GM12878 (cell line): ENCODE data around the gene DCUN1D4. TPM values are rescaled to one million over a fixed set of nuclear protein-coding genes. Genes with fewer than 3 reads are reported as not detected.

Experiments
- BCL11A ChIP-seq: IDR thresholded peaks from 2 replicates; pipeline ENCODE4 v1.6.1; 2011; ENCODE audit warnings: low read depth, low read length
- CBFB ChIP-seq: IDR thresholded peaks from 2 replicates; pipeline ENCODE4 v1.6.1; 2016; ENCODE audit warnings: antibody characterized with exemption, low read depth
- CEBPB ChIP-seq, 2 experiments: fragments of 150-350 bp in 1 of 2; IDR thresholded peaks; 2 replicates each; pipeline ENCODE4 v1.6.1; 2012 to 2014; ENCODE audit warnings: low read depth in 2 of 2, low read length in 2 of 2, borderline replicate concordance in 1 of 2, inconsistent platforms in 1 of 2
- CHD2 ChIP-seq: IDR thresholded peaks from 2 replicates; pipeline ENCODE4 v1.6.1; 2011; ENCODE audit warnings: low read depth, low read length, improper control_type of control experiment, borderline replicate concordance
- E4F1 ChIP-seq: fragments of 450-650 bp; IDR thresholded peaks from 2 replicates; pipeline ENCODE4 v1.6.1; 2018; ENCODE audit warnings: borderline replicate concordance, mild to moderate bottlenecking; ENCODE audit not compliant: partially characterized antibody
- ESRRA ChIP-seq: IDR thresholded peaks from 2 replicates; pipeline ENCODE4 v1.6.1; 2012; ENCODE audit warnings: mild to moderate bottlenecking, low read length, improper control_type of control experiment
- HSF1 ChIP-seq: fragments of 150-350 bp; IDR thresholded peaks from 2 replicates; pipeline ENCODE4 v1.6.1; 2014; ENCODE audit warnings: mild to moderate bottlenecking, low read depth, low read length
- IKZF1 ChIP-seq: fragments of 450-650 bp; conservative IDR thresholded peaks from 2 replicates; pipeline ENCODE4 v1.6.1; 2017; ENCODE audit warnings: antibody characterized with exemption, mild to moderate bottlenecking
- IRF5 ChIP-seq: fragments of 450-650 bp; IDR thresholded peaks from 2 replicates; pipeline ENCODE4 v1.6.1; 2017; ENCODE audit warnings: borderline replicate concordance
- MLLT1 ChIP-seq: fragments of 450-650 bp; IDR thresholded peaks from 2 replicates; pipeline ENCODE4 v1.6.1; 2016; ENCODE audit warnings: mild to moderate bottlenecking
- MTA3 ChIP-seq: IDR thresholded peaks from 2 replicates; pipeline ENCODE4 v1.6.1; 2012; ENCODE audit warnings: low read length, inconsistent platforms, borderline replicate concordance
- MYB ChIP-seq: fragments of 150-350 bp; IDR thresholded peaks from 2 replicates; pipeline ENCODE4 v1.6.1; 2014; ENCODE audit warnings: mild to moderate bottlenecking, low read depth, low read length, borderline replicate concordance
- SKIL ChIP-seq: fragments of 450-650 bp; IDR thresholded peaks from 2 replicates; pipeline ENCODE4 v1.6.1; 2017; ENCODE audit warnings: mild to moderate bottlenecking, low read depth, inconsistent platforms; ENCODE audit not compliant: poor library complexity, severe bottlenecking
- SREBF2 ChIP-seq: IDR thresholded peaks from 2 replicates; pipeline ENCODE4 v1.6.1; 2012; ENCODE audit warnings: mild to moderate bottlenecking, low read length
- TARDBP ChIP-seq: IDR thresholded peaks from 2 replicates; pipeline ENCODE4 v1.6.1; 2016; ENCODE audit warnings: borderline replicate concordance
- WRNIP1 ChIP-seq: IDR thresholded peaks from 2 replicates; pipeline ENCODE4 v1.6.1; 2011; ENCODE audit warnings: low read depth, low read length, improper control_type of control experiment, borderline replicate concordance
- YBX1 ChIP-seq: fragments of 450-650 bp; IDR thresholded peaks from 2 replicates; pipeline ENCODE4 v1.6.1; 2016; ENCODE audit warnings: antibody characterized with exemption
- ZBTB33 ChIP-seq: fragments of 450-650 bp; IDR thresholded peaks from 2 replicates; pipeline ENCODE4 v1.6.1; 2017; ENCODE audit warnings: mild to moderate bottlenecking
- ZNF384 ChIP-seq: IDR thresholded peaks from 2 replicates; pipeline ENCODE4 v1.6.1; 2012; ENCODE audit warnings: low read depth, mild to moderate bottlenecking, low read length, improper control_type of control experiment, borderline replicate concordance
- polyA plus RNA-seq, 11 experiments: library from polyadenylated mRNA; depleted of rRNA in 4 of 11; unstranded in 6 of 11; stranded (reverse) in 5 of 11; fragments of >200 nt; fragmentation: Nextera tagmentation in 4 of 11; fragmentation: Illumina TruSeq in 1 of 11; extraction: Ambion mirVana in 4 of 11; extraction: Trizol in 1 of 11; gene quantifications; 1 replicate in 1 of 11; 2 replicates in 10 of 11; pipeline versions ENCODE4 v1.2.1 to v1.2.3, GENCODE V29; 2011 to 2016; ENCODE audit warnings: inconsistent platforms in 2 of 11, missing spikeins in 2 of 11, low read depth in 1 of 11
- total RNA-seq, 4 experiments: library from RNA; depleted of rRNA in 3 of 4; stranded (reverse); fragments of >200 nt in 3 of 4; fragmentation: Illumina TruSeq in 1 of 4; extraction: Trizol in 1 of 4; gene quantifications; 2 replicates each; pipeline versions ENCODE4 v1.2.1 to v1.2.3, GENCODE V29; 2013 to 2021

Gene DCUN1D4
- total and polyA plus RNA-seq, 10 of the 15 experiments (the other 5 are each of a cell fraction or from before 2014, with no cell fraction given) = 7.1 to 62.6 (median 16.8) TPM

GRCh38 chr4:51906167-51906958, 63.4 kb downstream of the DCUN1D4 start (continued):
- TF ChIP-seq BCL11A = peak; percentile 92
- no peak for TF ChIP-seq ZNF384
- no peak for TF ChIP-seq MLLT1
- TF ChIP-seq MYB = no peak
- TF ChIP-seq E4F1 = no peak
- no peak for TF ChIP-seq ESRRA
- no peak for TF ChIP-seq HSF1
- no peak for TF ChIP-seq TARDBP
- no peak for TF ChIP-seq YBX1
- no peak for TF ChIP-seq CEBPB (IDR thresholded peaks at IDR 0.05; ENCODE audit: borderline replicate concordance in 1 of 2, low read depth in 2 of 2, low read length in 2 of 2)
- TF ChIP-seq IRF5 = no peak
- TF ChIP-seq WRNIP1 = no peak
- TF ChIP-seq ZBTB33 = no peak
- TF ChIP-seq CHD2 = peak; percentile 24; the same call in 1 of the 2 replicates
- TF ChIP-seq SREBF2 = no peak
- no peak for TF ChIP-seq CBFB
- no peak for TF ChIP-seq SKIL
- TF ChIP-seq IKZF1 = peak; percentile 83
- no peak; the same call in 1 of the 2 replicates for TF ChIP-seq MTA3
